GM18951 (cell line): ENCODE data around the gene TRAP1.

Source experiments
- POLR2A ChIP-seq: IDR thresholded peaks from 4 replicates; pipeline ENCODE4 v1.6.1; 2011; ENCODE audit warnings: mild to moderate bottlenecking; ENCODE audit not compliant: insufficient read length, insufficient read depth; ENCODE audit errors: extremely low read depth
- in situ Hi-C: fragments of 300-500 bp; cut with MboI; formaldehyde crosslinking; loops from one replicate; pipeline ENCODE4 v1.12.0; 2022; ENCODE audit warnings: low sequenced_read_pairs, mixed read lengths, inconsistent platforms; ENCODE audit not compliant: unreplicated experiment

The TRAP1 gene

DNA sequence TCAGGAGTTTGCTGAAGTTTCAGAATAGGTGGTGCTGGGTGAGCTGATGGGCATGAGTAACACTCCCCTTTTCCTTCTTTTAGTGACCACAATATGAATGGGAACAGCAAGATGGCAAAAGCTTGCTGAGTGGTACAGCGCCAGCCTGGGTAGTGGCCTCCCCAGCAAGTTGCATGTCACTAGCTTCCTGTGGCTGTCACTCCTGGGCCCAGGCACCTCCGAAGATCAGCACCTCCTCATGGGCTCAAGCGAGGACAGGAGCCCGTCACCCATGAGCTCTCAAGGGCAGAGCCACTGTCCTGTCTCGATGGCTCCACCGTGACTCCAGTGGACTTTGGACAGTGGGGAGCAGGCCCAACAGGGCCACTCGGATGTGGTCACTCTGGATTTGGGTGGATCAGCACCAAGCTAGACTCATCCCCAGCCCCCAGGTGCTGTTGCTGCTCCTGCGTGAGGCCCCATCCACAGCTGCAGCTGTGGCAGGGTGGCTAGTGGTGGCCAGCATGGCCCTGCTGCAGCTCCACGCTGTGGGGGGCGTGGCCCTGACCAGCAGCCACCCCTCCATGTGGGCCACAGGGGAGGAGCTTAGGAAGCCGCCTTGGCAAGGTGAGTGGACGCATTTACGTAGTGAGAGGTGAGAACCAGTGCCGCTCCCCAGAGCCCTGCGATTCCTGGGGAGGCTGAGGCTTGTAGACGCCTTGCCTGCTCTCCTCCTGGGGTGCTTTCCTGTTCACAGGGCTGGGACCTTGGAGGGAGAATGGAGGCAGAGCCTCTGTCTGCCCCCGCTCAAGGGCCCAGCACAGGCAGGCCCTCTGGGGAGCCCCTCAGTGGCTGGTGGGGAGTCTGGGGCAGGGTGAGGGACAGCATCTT is 76.5 kb downstream of the TRAP1 start:
- in situ Hi-C loops, result no loop called here
- no peak for TF ChIP-seq POLR2A

GRCh38 chr16:3640207-3640606 is 77.1 kb downstream of the TRAP1 start:
- in situ Hi-C loops, result no loop called here
- TF ChIP-seq POLR2A, result no peak

DNA sequence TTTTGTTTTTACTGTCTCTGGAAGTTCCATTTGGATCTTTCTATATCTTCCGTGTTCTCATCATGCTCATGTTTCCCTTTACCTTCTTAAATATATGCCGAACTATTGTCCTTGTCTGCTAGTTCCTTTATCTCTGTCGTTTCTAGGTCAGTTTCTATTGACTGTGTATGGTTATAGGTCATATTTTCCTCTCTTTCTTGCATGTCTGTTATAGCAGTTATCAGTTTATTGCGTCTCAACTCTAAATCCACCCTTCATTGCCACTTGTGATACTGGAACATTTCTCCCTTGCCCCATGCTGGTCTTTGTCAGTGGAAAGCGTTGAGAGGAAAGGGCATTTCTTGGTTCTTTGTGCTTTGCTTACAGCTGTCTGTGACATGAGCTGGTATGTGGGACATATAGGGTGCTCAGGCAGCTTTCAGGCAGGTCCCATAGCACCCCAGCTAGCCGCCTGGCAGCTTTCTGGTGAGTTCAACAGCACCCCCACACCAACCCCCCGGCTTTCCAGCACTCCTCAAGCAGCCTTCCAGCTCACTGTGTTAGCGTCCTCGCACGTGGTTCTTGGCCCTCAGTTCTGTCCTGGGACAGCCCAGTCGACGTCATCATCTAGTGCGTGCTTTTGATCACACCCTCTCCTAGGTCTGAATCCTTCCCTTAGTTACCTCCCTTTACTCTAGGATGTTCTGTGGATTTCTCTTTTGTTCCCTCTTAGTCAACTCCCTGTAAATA is 78.2 kb downstream of the TRAP1 start:
- in situ Hi-C loops, result no loop called here
- TF ChIP-seq POLR2A, result no peak

DNA sequence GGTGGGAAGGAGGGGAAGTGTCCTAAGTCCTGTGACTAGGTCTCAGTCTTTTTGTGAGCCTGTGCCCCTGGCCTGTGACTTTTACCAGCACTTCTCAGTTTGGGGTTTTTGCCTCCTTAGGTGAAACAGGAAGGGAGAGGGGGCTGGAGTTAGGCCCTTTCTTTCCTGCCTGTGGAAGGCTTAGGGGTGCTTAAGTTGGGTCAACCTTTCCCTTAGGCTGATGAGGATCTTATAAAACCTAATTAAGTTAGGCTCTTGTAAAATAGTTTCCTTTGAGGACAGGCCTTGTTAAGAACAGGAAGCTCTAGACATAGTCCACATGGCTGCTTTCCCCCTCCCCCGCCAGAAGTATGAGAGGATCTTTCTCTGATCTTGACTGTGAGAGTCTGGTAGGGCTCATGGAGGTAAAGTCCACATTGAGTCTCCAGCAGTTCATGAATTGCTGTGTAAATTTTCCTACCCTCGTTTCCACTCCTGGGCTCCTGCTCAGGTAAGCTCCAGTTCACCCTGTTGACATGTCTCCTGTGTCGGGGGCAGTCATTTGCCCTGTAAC is 79.9 kb downstream of the TRAP1 start:
- TF ChIP-seq POLR2A, result no peak
- in situ Hi-C loops, result no loop called here

- TF ChIP-seq POLR2A, result no peak
- in situ Hi-C loops, result no loop called here
These were observed 91.2 kb downstream of the TRAP1 start for GRCh38 chr16:3625911-3626732.

GRCh38 chr16:3625331-3625730 is 92.0 kb downstream of the TRAP1 start:
- TF ChIP-seq POLR2A, result no peak
- in situ Hi-C loops, result no loop called here

GRCh38 chr16:3623642-3624041 is 93.7 kb downstream of the TRAP1 start:
- no peak for TF ChIP-seq POLR2A
- in situ Hi-C loops, result no loop called here

DNA sequence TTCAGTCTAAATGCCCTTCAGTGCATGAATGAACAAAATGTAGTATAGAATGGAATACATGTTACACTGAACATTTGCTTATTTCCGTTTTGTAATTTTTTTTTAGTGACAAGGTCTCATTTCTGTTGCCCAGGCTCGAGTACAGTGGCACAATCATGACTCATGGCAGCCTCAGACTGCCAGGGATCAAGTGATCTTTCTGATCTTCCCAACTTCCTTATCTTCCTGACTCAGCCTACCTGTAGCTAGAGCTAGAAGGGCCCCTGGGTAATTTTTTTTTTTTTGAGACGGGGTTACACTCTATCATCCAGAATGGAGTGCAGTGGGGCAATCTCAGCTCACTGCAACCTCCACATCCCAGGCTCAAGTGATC is 98.6 kb downstream of the TRAP1 start:
- in situ Hi-C loops, result no loop called here
- no peak for TF ChIP-seq POLR2A

GRCh38 chr16:3612510-3613466 is 104.5 kb downstream of the TRAP1 start:
- TF ChIP-seq POLR2A, result no peak
- in situ Hi-C loops, result no loop called here

DNA sequence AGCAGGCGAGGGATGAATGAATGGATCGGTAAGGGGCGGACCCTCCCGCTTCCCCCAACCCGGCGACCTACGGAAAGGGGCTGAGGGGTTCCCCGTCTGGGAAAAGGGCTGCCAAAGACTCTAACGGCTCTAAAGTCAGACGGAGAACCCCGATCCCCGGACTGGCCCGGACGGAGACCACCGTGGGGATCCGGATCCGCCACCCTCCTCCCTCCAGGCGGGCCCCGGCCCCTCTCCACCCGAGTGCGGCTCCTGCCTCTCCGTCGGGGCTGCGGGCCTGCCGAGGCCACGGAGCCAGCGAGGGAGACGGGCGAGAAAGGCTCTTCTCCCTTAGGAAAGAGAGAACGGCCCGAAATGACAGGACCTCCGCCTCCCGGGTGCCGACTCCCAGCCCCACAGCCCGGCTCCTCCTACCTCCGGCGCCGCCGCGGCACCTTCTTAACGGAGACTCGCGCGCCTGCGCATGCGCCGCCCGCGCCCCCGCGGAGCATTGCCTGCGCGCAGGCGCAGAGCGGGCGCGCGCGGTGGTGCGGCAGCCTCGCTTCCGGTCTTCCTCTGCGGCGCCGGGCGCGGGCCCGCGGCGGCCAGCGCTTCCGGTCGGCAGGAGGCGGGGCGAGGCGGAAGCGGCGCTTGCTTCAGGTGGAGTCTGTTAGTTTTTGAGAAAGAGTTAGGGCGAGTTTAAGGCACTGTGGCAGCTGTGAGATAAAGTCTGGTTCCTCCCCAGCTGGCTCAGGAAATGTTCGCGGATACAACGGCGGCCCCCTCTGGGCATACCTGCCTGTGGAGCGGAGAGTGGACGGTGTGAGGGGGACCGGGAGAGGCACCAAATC is 106.0 kb downstream of the TRAP1 start, which contains the start of gene SLX4:
TSS of gene SLX4 (minus strand) at position 461 of the 830 bp plus-strand sequence. CDS start 2,642 bp downstream, outside the sequence.
- peak; percentile 93 for TF ChIP-seq POLR2A
- in situ Hi-C loops, result no loop called here

DNA sequence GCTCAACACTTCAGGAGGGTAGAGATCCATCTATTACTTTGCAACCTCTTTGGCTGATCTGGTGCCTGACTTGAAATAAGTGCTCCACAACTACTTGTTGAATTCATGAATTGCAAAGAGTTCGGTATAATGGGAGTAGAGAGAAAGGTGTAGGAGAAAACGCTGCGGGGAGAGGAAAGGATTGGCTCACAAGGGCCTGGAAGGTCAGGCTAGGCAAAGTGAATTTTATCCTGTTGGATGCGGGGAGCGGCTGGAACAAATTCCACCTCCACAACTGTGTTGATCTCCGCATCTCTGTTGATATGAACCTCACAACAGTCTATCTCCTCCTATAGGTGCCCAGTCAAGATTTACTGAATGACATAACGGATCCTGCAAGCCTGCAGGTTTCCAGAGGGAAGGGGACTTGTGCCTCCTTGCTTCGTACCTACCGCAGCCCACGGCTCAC is 106.6 kb downstream of the TRAP1 start:
- TF ChIP-seq POLR2A, result no peak
- in situ Hi-C loops, result no loop called here
